GM21390 (cell line): Measurements from ENCODE around the gene SERINC5.
"Not testable (repeated sequence)": the region's sequence is repeated elsewhere in the genome, so short reads cannot be mapped to it uniquely, and the experiment has no call there.

Experiments used
- ATAC-seq: cut with Tn5 transposase; IDR thresholded peaks from one replicate; pipeline ENCODE4 v1.9.1; 2021; ENCODE audit not compliant: unreplicated experiment

Gene SERINC5

DNA sequence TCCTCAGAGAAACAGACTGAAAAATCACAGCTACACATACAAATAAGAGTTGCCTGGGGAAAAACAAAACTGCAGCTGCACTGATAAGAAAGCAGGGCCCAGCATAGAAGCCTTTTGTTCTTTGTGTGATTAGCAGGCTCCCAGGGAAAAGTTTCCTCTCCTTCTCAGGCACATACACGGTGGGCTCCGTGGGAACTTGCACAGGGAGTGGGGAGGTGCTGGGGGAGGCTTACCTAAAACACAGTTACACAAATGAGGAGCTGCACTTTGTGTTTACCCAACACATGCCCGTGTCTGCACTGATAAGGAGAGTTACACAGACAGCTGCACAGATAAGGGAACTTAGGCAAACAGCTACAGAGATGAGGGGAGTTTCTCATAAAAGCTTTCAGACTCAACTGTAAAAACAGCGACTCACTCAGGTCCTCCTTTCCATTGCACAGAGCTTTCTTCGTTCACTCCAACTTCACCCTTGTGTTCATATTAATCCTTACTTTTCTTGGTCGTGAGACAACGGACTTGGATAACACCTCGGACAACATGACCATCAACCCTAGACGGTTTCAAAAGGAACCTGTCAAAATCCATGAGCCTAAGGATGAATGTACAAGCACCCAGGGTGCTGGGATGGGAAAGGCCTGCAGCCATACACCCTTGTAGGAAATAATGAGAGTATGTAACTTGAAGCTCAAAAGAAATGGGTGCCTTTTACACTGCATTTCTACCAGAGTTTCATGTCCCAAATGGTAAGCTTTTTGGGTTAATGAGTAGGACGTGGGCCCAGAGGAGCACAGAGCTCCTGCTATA, 50.8 kb downstream of the SERINC5 start:
- no peak for ATAC-seq

- ATAC-seq, result not testable (repeated sequence)
These were observed 54.1 kb downstream of the SERINC5 start for GRCh38 chr5:80201763-80202162.

- no peak for ATAC-seq
These were observed 56.9 kb downstream of the SERINC5 start for GRCh38 chr5:80198920-80199319.

GRCh38 chr5:80198399-80198798, 57.4 kb downstream of the SERINC5 start:
- no peak for ATAC-seq

- no peak for ATAC-seq
These were observed 59.9 kb downstream of the SERINC5 start for GRCh38 chr5:80195837-80196400.

- no peak for ATAC-seq
These were observed 61.4 kb downstream of the SERINC5 start for GRCh38 chr5:80194468-80194867.

DNA sequence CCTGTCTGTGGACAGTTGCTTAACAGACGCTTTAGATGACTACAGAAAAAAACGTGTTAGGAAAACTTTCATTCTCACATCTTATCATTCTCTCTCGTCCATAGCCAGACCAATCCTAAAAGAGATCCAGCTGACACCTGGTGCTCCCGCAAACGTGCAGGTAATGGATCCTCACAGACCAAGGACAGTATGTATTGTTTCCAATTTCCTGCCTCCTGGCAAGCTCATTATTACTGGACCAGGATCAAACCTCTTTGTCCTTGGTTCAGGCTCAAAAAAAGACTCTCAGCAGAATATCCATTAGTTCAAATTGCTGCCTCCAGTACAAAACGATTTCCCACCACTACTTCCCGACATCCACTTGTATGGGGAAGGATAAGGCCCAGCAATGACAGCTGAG, 62.4 kb downstream of the SERINC5 start:
- ATAC-seq, result no peak

DNA sequence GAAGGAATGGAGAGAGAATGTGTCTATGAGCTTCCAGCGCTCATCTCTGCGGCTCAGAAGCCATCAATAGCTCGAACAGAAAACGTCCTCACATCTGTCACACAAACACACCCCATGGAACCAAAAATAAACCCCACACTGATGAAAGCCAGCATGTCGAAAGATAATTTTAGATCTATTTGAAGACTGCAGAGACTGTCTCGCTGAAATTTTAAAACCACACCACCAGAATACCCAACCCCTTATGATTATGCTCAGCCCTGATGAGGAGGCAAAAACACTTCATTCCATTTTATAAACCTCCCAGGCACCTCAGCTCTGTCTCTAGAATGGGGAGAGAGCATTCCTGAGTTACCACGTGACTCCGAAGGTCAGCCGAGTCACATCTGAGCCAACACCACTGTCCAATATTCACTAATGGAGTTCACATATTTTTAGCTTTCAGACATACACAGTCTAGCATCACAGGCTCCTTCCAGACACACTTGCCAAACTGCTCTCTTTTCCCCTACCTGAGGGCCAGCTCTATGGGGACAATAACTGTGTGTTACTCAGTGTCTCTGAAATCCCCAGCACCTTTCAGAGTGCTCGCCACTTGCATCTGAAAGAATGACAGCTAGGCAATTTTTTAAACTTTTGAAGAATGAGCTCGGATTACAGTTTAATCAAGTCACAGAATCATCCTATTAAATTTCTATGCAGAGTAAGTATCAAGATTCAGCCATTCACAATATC, 63.2 kb downstream of the SERINC5 start:
- no peak for ATAC-seq

- no peak for ATAC-seq
These were observed 63.9 kb downstream of the SERINC5 start for GRCh38 chr5:80191991-80192398.

DNA sequence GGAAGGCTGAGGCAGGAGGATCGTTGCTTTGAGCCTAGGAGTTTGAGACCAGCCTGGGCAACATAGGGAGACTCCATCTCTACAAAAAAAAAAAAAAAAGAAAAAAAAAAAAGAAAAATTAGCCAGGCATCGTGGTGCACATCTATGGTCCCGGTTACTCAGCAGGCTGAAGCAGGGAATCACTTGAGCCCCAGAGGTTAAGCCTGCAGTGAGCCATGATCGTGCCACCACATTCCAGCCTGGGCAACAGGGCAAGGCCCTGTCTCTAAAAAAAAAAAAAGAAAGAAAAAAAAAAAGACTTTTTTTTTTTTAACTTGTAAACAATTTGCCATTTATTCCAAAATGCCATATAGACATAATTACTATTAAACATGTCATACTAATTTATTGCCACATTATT, 64.5 kb downstream of the SERINC5 start:
- ATAC-seq, result no peak

- no peak for ATAC-seq
These were observed 64.9 kb downstream of the SERINC5 start for GRCh38 chr5:80190960-80191359.

DNA sequence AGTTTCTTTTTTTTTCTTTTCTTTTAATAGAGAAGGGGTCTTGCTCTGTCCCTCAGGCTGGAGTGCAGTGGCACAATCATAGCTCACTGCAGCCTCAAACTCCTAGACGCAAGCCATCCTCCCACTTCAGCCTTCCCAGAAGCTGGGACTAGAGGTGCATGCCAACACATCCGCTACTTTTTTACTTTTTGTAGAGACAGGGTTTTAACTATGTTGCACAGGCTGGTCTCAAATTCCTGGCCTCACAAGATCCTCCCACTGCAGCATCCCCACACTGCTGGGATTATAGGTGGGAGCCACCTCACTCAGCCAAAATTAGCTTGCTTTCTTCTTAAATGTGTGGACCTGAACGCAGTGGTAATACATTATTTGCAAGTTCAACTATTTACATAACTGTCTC, 66.1 kb downstream of the SERINC5 start:
- ATAC-seq, result no peak

GRCh38 chr5:80189201-80189600, 66.6 kb downstream of the SERINC5 start:
- no peak for ATAC-seq

DNA sequence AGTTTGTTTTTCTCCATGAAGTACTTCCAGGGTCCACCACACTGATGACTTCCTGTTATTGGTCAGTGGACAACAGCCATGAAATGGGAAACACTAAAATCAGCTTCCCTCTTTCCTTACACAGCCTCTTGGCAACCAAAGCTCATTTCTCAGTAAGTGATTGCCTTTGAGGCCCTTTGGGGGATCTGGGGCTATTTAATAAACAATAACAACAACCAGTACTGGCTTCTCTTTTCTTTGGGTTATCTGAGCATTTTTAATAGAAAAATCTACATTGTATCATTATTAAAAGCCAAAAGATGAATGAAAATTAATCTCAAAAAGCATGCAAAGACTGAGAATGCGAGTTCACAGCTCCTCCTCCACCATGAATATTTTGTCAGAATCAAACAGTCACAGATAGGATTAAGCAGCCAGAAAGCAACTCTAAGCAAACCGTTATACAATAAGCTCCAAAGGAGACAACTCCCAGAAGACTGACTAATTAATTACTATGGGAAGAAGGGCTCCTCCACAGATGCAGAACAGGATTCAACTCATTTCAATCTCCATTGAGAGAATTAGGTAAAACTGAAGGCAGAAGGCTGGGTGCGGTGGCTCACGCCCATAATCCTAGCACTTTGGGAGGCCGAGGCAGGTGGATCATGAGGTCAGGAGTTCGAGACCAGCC, 68.3 kb downstream of the SERINC5 start:
- no peak for ATAC-seq

GRCh38 chr5:80185535-80185934, 70.3 kb downstream of the SERINC5 start:
- not testable (repeated sequence) for ATAC-seq

DNA sequence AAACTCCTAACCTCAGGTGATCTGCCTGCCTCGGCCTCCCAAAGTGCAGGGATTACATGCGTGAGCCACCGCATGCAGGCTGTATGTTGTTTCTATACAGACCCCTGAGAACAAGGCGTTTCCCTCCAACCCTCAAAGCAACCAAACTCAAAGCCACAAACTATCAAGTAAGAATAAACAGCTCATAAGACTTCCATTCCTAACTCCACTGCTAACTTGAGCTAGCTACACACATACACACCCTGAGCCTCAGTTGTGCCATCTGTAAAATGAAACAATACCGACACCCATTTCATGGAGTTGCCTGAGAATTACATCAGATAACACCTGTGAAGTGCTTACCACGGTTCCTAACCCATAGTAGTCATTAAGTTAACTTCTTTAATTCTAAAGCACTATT, 70.8 kb downstream of the SERINC5 start:
- ATAC-seq, result no peak

- ATAC-seq, result no peak
These were observed 71.4 kb downstream of the SERINC5 start for GRCh38 chr5:80184235-80185023.

DNA sequence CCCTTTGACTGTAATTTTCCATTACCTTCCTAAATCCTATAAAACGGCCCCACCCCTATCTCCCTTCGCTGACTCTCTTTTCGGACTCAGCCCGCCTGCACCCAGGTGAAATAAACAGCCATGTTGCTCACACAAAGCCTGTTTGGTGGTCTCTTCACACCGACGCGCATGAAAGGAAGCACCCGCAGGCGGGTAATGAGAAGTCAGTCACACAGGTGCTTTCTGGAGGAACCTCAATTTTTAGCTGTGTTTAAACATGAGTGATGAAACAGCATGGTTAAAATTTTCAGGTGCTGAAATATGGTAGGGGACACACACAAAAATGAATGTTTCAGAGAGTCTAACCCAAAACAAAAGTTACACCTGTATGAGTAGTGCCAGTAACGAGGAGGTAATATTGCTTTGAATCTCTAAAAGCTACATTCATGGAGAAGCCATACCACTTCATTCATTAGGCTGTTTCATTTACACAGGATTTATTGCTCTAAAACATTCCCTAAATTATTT, 72.1 kb downstream of the SERINC5 start:
- ATAC-seq, result not testable (repeated sequence)

GRCh38 chr5:80182809-80183580, 72.9 kb downstream of the SERINC5 start:
- no peak for ATAC-seq
